ENCODE results near the gene GLCE. TPM values are rescaled to one million over a fixed set of nuclear protein-coding genes. Genes with fewer than 3 reads are reported as not detected.

The GLCE gene
- total RNA-seq, 2 donors from 2014 or later = 3.6 to 4.6 TPM

DNA sequence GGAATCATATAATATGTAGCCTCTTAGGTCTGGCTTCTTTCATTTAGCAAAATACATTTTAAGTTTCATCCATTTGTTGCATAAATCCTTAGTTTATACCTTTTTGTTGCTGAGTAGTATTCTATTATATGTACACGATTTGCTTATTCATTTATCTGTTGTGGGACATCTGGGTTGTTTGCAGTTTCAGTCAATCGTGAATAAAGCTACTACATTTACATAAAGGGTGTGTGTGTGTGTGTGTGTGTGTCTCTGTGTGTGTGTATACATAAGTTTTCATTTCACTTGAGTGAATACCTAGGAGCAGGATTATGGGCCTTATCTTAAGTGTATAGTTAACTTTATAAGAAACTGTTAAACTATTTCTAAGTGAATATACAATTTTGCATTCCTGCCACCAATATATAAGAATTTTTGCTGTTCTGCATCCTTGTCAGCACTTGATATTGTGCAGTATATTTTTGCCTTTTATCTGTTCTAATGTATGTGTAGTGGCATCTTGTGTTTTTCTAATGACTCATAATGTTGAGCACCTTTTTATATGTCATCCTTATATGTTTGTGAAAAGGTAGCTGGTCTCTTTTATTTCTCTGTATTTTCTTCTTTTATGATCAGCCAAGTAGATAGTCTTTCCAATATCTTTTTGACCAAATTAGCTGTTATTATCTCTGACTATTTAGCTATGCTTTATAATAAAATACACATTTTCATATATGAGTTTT lies 55.0 kb downstream of the GLCE start:
- DNase-seq (ENCODE audit: low spot score) (no peak), ATAC-seq (no peak)
- H3K27ac Mint-ChIP-seq = no peak overlapping the region
- no peaks in the 10 kb centered on the region for H3K4me1 Mint-ChIP-seq (ENCODE audit: low read depth in 2 of 2)
- H3K27me3 Mint-ChIP-seq = no peaks in the 10 kb centered on the region
- no peak overlapping the region for H3K4me3 Mint-ChIP-seq
- H3K9me3 Mint-ChIP-seq = no peaks in the 10 kb centered on the region
- H3K36me3 Mint-ChIP-seq = no peaks in the 10 kb centered on the region

DNA sequence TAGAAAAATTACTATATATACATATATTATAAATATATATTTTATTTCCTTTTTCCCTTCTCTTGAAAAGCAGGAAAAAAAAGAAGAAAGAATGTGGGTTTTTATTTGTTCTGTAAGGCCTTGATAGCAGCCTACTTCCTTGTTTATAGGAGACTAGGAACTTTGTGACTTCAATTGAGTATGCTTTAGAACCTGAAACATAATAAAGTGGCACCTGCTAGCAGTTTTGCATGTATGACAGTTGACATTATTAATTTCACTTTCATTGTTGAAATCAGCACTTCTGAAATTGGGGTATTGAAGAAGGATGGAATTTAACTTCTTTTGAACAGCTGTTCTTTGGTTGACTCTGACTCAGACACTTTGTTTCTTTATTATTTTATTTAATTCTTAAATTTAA lies 56.9 kb downstream of the GLCE start:
- peaks cover 0 to 2% of the 10 kb centered on the region in 2 donors for H3K27me3 Mint-ChIP-seq

DNA sequence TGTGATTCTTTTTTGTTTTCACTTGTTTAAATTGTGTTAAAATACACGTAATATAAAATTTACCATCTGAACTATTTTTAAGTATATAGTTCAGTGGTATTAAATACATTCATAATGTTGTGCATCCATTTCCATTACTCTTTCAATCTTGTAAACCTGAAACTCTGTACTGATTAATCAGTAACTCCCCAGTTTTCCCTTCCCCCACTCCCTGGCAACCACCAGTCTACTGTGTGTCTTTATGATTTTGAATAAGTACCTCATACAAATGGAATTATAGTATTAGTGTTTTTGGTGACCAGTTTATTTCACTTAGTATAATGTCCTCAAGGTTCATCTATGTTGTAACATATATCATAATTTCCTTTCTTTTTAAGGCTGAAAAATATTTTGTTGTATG lies 59.3 kb downstream of the GLCE start:
- no peak for ATAC-seq
- no peak overlapping the region for H3K4me3 Mint-ChIP-seq

More for the DNA sequence above, 56.9 kb downstream of the GLCE start:
- Mint-ChIP-seq H3K4me3 (no peak overlapping the region), H3K36me3 (no peaks in the 10 kb centered on the region), H3K9me3 (no peaks in the 10 kb centered on the region), H3K4me1 (ENCODE audit: low read depth in 2 of 2) (no peaks in the 10 kb centered on the region), H3K27ac (no peak overlapping the region)
- no peak for ATAC-seq
- no peak for DNase-seq (ENCODE audit: low spot score)

DNA sequence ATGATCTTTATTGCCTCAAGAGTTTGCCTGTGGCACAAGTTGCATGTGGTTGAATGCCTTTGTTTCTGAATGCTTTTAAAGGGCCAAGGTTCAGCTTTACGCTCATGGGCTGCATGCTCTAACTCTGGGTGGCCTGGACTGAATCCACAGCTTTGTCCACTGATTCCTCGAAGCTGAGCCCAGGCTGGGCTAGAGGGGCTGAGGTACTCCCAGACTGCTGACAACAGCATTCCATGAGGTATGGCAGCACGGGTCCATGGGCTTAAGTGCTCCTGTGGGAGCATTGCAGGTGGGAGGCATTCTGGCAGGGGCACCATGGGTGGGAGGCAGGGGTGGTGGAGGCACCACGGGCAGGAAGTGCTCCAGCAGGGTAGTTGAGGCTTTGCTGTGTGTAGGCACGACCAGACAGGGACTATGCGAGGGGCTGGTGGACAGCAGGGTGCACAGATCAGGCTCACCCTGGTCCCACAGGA lies 61.6 kb downstream of the GLCE start:
- ATAC-seq (peak in 1 of 2 donors; percentile 24), DNase-seq (ENCODE audit: low spot score) (no peak)
- H3K36me3 Mint-ChIP-seq = peaks cover 11% of the 10 kb centered on the region
- no peaks in the 10 kb centered on the region for H3K9me3 Mint-ChIP-seq
- no peak overlapping the region for H3K27ac Mint-ChIP-seq
- no peaks in the 10 kb centered on the region for H3K4me1 Mint-ChIP-seq (ENCODE audit: low read depth in 2 of 2)
- H3K4me3 Mint-ChIP-seq = no peak overlapping the region
- peaks cover 0 to 2% of the 10 kb centered on the region in 2 donors for H3K27me3 Mint-ChIP-seq

More for the DNA sequence above, 59.3 kb downstream of the GLCE start:
- H3K27ac Mint-ChIP-seq = no peak overlapping the region
- DNase-seq (ENCODE audit: low spot score) = no peak
- no peaks in the 10 kb centered on the region for H3K4me1 Mint-ChIP-seq (ENCODE audit: low read depth in 2 of 2)
- no peaks in the 10 kb centered on the region for H3K9me3 Mint-ChIP-seq
- H3K27me3 Mint-ChIP-seq = peaks cover 0 to 2% of the 10 kb centered on the region in 2 donors
- H3K36me3 Mint-ChIP-seq = peaks cover 11% of the 10 kb centered on the region

DNA sequence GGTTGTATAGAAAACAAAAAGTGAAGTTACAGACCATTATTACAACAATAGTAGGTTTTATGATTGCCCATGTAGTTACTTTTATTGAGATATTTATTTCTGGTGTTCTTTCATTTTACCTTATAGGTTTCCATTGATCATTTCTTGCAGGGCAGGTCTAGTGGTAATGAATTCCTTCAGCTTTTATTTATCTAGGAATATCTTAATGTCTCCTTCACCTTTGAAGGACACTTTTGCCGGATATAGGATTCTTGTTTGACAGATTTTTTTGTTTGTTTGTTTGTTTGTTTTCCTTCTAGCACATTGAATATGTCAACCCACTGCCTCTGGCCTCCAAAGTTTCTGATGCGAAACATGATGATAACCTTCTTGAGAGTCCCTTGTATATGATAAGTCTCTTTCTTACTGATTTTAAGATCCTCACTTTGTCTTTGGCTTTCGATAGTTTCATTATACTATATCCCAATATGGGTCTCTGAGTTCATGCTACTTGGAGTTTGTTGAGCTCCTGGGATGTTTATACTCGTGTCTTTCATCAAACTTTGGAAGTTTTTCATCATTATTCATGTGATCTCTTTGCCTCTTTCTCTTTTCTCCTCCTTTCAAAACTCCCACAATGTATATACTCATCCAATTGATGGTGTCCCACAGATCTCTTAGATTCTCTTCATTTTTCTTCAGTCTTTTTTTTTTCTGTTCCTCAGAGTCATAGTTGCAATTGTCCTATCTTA lies 62.8 kb downstream of the GLCE start:
- Mint-ChIP-seq H3K9me3 (no peaks in the 10 kb centered on the region), H3K4me1 (ENCODE audit: low read depth in 2 of 2) (no peaks in the 10 kb centered on the region), H3K27ac (no peak overlapping the region), H3K4me3 (no peak overlapping the region), H3K27me3 (peaks cover 0 to 2% of the 10 kb centered on the region in 2 donors), H3K36me3 (peaks cover 11% of the 10 kb centered on the region)
- no peak for DNase-seq (ENCODE audit: low spot score)
- ATAC-seq = no peak

DNA sequence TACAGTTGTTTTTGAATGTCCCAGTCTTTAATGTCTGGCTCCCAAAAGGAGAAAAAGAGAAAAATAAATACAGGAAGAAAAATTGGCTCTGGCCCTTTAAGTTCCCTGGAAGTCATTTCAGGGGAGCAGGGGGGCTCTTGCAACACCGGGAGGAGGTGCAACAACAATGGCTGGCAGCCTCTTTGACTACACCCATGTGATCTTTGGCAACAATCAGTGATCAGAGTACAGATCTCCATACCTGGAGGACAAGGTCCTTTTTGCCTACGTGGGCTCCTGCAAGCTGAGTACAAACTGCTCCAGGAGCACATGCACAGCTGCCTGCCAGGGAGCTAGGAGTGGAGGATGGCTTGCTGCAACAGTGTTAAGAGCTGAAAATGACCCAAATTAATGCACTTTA lies 63.9 kb downstream of the GLCE start:
- Mint-ChIP-seq H3K36me3 (peaks cover 11% of the 10 kb centered on the region), H3K9me3 (no peaks in the 10 kb centered on the region), H3K27me3 (peaks cover 0 to 2% of the 10 kb centered on the region in 2 donors), H3K4me1 (ENCODE audit: low read depth in 2 of 2) (no peaks in the 10 kb centered on the region), H3K4me3 (no peak overlapping the region), H3K27ac (no peak overlapping the region)
- DNase-seq (ENCODE audit: low spot score) (no peak), ATAC-seq (no peak)

DNA sequence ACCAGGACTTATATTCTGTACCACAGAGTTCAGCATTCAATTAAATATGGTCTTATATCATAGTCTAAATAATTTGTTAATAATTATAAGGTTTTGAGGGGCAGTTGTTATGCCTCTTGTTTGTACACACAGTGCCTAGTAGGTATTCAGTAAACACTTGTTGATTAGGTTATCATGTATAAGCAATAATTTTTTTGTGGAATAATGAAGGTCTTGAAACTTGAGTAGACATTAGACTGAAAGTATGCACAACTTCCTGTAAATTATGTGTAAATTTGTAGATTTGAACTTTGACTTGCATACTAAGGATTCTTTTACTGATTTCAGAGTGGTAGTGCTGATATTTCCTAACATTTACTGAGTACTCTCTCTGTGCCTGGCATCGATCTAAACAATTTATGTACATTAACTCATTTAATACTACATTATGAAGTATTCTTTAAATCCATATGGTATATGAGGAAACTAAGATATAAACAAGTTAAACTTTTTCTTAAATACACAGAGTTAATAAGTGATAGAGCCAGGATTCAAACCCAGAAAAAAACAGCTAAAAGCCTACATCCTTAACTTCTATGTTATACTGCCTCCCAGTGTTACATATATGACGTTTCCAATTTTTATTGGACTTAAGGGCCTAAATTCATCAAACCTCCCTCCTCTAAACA lies 65.1 kb downstream of the GLCE start:
- peaks cover 0 to 2% of the 10 kb centered on the region in 2 donors for H3K27me3 Mint-ChIP-seq
- H3K4me1 Mint-ChIP-seq (ENCODE audit: low read depth in 2 of 2) = no peaks in the 10 kb centered on the region
- DNase-seq (ENCODE audit: low spot score) = no peak
- no peak overlapping the region for H3K27ac Mint-ChIP-seq
- peaks cover 11% of the 10 kb centered on the region for H3K36me3 Mint-ChIP-seq
- no peak for ATAC-seq
- no peak overlapping the region for H3K4me3 Mint-ChIP-seq
- no peaks in the 10 kb centered on the region for H3K9me3 Mint-ChIP-seq

DNA sequence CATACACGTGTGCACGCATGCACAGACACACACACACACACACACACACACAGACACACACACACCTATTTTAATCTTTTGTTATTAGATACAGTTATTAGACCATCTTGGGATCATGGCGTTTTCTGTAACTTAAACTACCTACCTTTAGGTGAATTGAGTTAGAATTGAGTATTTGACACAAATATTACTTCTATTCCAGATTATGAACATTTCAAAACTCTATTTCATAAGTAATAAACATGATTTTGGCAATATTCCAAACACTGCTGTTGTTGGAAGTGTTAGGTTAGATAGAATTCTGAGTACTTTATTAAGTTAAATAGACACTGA lies 65.6 kb downstream of the GLCE start:
- H3K27me3 Mint-ChIP-seq = peaks cover 0 to 2% of the 10 kb centered on the region in 2 donors

DNA sequence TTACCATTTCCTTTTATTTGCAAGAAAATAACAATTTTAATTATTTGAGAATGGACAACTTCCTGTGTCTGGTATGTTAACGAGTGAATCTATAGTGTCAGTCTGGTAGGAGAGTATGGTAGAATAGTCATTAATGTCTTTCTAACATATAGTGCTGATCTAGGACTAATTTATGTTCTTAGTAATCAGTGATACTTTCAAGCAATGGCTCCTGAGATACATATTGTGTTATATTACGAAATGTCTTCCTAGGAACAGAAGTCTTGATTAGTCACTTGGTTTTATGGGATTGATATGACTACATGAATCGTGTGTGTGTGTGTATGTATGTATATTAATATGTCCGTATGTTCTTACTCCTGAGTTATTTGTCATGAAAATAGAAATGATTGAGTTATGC lies 71.7 kb downstream of the GLCE start:
- ATAC-seq = no peak
- Mint-ChIP-seq H3K4me3 (no peak overlapping the region), H3K9me3 (no peaks in the 10 kb centered on the region), H3K36me3 (no peaks in the 10 kb centered on the region), H3K27ac (no peak overlapping the region), H3K4me1 (ENCODE audit: low read depth in 2 of 2) (no peaks in the 10 kb centered on the region), H3K27me3 (no peaks in the 10 kb centered on the region)
- DNase-seq (ENCODE audit: low spot score) = no peak

More for the DNA sequence above, 65.6 kb downstream of the GLCE start:
- Mint-ChIP-seq H3K4me1 (ENCODE audit: low read depth in 2 of 2) (no peaks in the 10 kb centered on the region), H3K36me3 (peaks cover 11% of the 10 kb centered on the region), H3K4me3 (no peak overlapping the region), H3K9me3 (no peaks in the 10 kb centered on the region), H3K27ac (no peak overlapping the region)
- no peak for ATAC-seq
- DNase-seq (ENCODE audit: low spot score) = no peak

DNA sequence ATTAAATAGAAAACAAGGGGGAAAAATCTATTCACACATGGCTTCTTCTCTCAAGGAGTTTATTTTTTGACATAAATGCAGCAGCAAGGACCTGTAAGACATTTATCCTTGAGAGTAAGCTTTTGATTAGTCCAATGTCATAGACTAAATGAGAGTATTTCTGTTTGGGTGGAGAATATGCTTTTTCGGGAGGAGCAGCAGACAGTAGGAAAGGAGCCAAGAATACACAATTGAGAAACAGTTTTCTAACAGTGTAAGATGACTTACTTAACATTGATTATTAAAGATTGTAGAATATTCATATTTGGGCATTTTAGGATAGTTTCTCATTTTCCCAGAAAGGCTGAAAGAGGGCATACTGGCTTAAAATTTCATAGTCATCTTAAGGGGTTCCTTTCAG lies 72.3 kb downstream of the GLCE start:
- ATAC-seq = no peak
- Mint-ChIP-seq H3K9me3 (no peaks in the 10 kb centered on the region), H3K27ac (no peak overlapping the region), H3K4me3 (no peak overlapping the region), H3K27me3 (no peaks in the 10 kb centered on the region), H3K4me1 (ENCODE audit: low read depth in 2 of 2) (no peaks in the 10 kb centered on the region), H3K36me3 (no peaks in the 10 kb centered on the region)
- no peak for DNase-seq (ENCODE audit: low spot score)

DNA sequence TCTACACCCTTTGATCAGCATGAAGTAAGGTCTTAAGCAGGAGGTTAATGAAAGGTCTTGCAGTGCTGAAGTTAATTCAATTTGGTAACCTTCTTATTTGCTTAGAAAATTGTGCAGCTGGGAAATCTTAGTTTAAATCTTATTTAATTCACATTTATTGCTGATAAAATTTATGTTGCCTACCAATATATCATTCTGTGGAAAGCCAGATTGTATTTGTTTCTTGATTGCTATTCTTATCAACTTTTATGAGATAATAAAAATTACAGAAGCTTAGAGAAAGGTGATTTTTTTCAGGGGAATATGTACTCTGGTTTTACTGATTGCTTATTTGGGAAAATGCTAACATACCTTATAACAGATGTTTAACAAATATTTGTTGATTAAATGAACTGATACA lies 74.2 kb downstream of the GLCE start:
- no peak overlapping the region for H3K27ac Mint-ChIP-seq
- no peak overlapping the region for H3K4me3 Mint-ChIP-seq
- no peaks in the 10 kb centered on the region for H3K4me1 Mint-ChIP-seq (ENCODE audit: low read depth in 2 of 2)
- H3K36me3 Mint-ChIP-seq = no peaks in the 10 kb centered on the region
- no peaks in the 10 kb centered on the region for H3K9me3 Mint-ChIP-seq
- ATAC-seq (no peak), DNase-seq (ENCODE audit: low spot score) (no peak)
- peaks cover 0 to 7% of the 10 kb centered on the region in 2 donors for H3K27me3 Mint-ChIP-seq

DNA sequence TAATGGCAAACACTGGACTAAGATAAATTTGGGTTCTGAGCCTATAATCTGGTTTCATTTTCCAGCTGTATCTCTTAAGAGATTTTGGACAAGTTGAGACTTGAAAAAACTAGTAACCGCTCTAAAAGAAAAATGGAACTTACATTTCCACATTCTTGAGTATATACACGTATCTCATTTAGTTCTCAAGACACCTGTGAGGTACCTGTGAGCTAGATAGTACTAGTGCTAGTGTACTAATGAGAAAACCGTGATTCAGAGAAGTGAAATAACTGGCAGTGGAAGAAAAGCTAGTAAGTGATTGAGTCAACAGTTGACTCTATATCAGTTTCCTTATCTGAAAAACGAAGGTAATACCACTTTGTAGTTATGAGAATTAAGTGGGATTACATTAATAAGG lies 76.1 kb downstream of the GLCE start:
- no peak overlapping the region for H3K4me3 Mint-ChIP-seq
- H3K27me3 Mint-ChIP-seq = peaks cover 0 to 7% of the 10 kb centered on the region in 2 donors
- DNase-seq (ENCODE audit: low spot score) (no peak), ATAC-seq (no peak)
- H3K9me3 Mint-ChIP-seq = no peaks in the 10 kb centered on the region
- no peaks in the 10 kb centered on the region for H3K4me1 Mint-ChIP-seq (ENCODE audit: low read depth in 2 of 2)
- no peaks in the 10 kb centered on the region for H3K36me3 Mint-ChIP-seq
- no peak overlapping the region for H3K27ac Mint-ChIP-seq

DNA sequence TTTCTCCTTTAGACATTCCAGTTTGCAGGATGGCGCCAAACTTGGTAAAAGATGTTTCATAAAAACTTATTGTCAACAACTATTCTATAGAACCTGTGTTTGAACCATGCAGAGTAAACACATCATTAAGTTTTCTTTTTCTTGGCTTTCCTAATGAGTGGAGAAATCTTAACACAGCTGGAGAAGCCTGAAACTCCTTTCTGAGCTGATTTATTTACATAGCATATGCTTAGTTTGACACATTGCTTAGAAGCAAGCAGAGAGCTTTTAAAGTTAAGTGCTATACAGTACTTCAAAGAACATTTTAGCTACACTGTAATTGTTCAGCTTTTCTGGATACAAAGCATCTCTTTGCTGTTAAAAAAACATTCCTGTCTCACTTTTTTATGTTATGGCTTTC lies 77.3 kb downstream of the GLCE start:
- ATAC-seq (no peak), DNase-seq (ENCODE audit: low spot score) (no peak)
- no peak overlapping the region for H3K4me3 Mint-ChIP-seq
- no peaks in the 10 kb centered on the region for H3K4me1 Mint-ChIP-seq (ENCODE audit: low read depth in 2 of 2)
- no peaks in the 10 kb centered on the region for H3K9me3 Mint-ChIP-seq
- H3K27ac Mint-ChIP-seq = no peak overlapping the region
- peaks cover 0 to 7% of the 10 kb centered on the region in 2 donors for H3K27me3 Mint-ChIP-seq
- no peaks in the 10 kb centered on the region for H3K36me3 Mint-ChIP-seq

DNA sequence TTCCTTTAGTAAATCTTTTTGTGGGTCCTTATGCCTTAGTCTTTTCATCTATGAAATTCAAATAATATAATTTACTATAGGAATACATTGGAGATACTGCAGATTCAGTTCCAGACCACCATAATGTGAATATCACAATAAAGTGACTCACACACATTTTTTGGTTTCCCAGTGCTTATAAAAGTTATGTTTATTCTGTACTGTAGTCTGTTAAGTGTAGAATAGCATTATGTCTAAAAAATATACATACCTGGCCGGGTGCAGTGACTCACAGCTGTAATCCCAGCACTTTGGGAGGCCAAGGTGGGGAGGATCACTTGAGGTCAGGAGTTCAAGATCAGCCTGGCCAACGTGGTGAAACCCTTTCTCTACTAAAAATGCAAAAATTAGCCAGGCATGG lies 84.4 kb downstream of the GLCE start:
- H3K4me1 Mint-ChIP-seq (ENCODE audit: low read depth in 2 of 2) = no peaks in the 10 kb centered on the region
- no peak for ATAC-seq
- no peak overlapping the region for H3K4me3 Mint-ChIP-seq
- no peaks in the 10 kb centered on the region for H3K27me3 Mint-ChIP-seq
- H3K27ac Mint-ChIP-seq = no peak overlapping the region
- H3K36me3 Mint-ChIP-seq = no peaks in the 10 kb centered on the region
- no peak for DNase-seq (ENCODE audit: low spot score)
- H3K9me3 Mint-ChIP-seq = no peaks in the 10 kb centered on the region

All from natural killer cell treated with Interleukin-12 subunit alpha and Interleukin-12 subunit beta and Interleukin-15 and Interleukin-18, amount 100 ng/mL, for 72 hours (primary cell).